Heart left ventricle (tissue), 13 donors: ENCODE results near the gene BTN1A1.

ENCODE experiments used
- POLR2A ChIP-seq, 2 donors: fragments of 450-650 bp; IDR thresholded peaks; one replicate each; pipeline ENCODE4 v1.6.1; 2017; ENCODE audit warnings: antibody characterized with exemption in 2 of 2, mild to moderate bottlenecking in 2 of 2, moderate library complexity in 2 of 2
- TF ChIP-seq, protein P1 (sequence below), 12 donors: fragments of 200-600 bp; sonication (generic) in 4 of 12; IDR thresholded peaks; one replicate each; pipeline versions ENCODE4 v1.5.0 to v1.8.0; 2018 to 2022; ENCODE audit warnings: antibody characterized with exemption in 12 of 12, mild to moderate bottlenecking in 5 of 12
- donor health status: ischemic (EF 13 %, LVEDD 7.1; RV severe dilation, severe dysfunction).
- donor health status: DM: no; HTN: yes; CAD: no.
- donor health status: DM: no; HTN: no; CAD: no.
- donor health status: ischemic (EF 25% LVEDD 6.9; RV normal size, moderate dysfunction).
- donor health status: ischemic (EF 25% LVEDD 5.7; RV mildly dilated, moderate dysfunction).
- donor health status: ischemic (EF 35%, LVEDD 5.7; RV mildly dilated, moderate dysfunction).
- donor health status: nonischemic (EF 11% LVEDD 7.7; RV severe dilation, severe dysfunction).
- donor health status: DM: yes; HTN: yes; CAD: no.
- donor health status: PGD.
- donor health status: ischemic (EF 29% LVEDD 5.4; RV normal size, mild dysfunction).
- donor health status: nonischemic (EF 23%, LVEDD 6.1; RV moderate dilation, normal function).

DNA sequence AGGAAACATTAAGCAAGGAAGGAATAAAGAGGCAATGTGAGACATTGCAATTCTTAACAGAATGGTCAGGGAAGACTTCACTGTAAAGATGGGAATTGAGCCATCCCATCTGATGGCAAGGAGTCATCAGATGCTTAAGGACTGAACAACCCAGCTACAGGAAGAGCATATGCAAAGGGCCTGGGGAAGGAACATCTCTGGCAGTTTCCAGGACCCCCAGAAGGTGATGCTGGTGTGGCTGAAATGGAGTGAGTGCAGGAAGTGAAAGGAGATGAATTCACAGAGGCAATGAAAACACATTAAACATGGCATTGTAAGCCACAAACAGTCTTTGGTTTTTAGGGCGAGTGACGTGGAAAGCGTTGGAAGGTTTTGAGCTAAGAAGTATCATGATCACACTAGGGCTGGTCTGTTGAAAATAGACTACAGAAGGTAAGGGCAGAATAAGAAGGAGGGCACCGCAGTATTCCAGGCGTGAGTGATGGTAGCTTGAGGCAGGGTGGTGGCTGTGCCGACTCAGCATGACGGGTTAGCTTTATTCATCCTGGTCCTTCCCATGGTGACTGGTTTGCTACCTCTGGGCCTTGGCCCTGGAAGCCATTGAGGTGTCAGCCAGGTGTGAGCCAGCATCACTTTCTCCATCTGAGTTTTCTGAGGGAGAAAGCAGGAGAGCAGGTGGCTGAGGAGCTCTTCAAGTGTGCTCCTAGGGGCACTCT, 35.5 kb upstream of the BTN1A1 start:
- TF ChIP-seq, protein P1, sequence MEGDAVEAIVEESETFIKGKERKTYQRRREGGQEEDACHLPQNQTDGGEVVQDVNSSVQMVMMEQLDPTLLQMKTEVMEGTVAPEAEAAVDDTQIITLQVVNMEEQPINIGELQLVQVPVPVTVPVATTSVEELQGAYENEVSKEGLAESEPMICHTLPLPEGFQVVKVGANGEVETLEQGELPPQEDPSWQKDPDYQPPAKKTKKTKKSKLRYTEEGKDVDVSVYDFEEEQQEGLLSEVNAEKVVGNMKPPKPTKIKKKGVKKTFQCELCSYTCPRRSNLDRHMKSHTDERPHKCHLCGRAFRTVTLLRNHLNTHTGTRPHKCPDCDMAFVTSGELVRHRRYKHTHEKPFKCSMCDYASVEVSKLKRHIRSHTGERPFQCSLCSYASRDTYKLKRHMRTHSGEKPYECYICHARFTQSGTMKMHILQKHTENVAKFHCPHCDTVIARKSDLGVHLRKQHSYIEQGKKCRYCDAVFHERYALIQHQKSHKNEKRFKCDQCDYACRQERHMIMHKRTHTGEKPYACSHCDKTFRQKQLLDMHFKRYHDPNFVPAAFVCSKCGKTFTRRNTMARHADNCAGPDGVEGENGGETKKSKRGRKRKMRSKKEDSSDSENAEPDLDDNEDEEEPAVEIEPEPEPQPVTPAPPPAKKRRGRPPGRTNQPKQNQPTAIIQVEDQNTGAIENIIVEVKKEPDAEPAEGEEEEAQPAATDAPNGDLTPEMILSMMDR (IDR thresholded peaks at IDR 0.05) = no peak
- no peak for TF ChIP-seq POLR2A (IDR thresholded peaks at IDR 0.05)
